Cardiac muscle cell (in vitro differentiated cells and primary cell): ENCODE data around the gene EIF3K. TPM values are rescaled to one million over a fixed set of nuclear protein-coding genes. Genes with fewer than 3 reads are reported as not detected.
A peak's percentile ranks its signal among the peaks of the same experiment; 100 is the strongest.

Experiments used
- DNase-seq, 2 donors: peaks; one replicate each; pipeline versions ENCODE4 v3.0.0 to v3.0.0-alpha.2; 2010 to 2017; ENCODE audit warnings: low read depth in 1 of 2, low spot score in 1 of 2
- H3K27ac ChIP-seq: fragments of 200-600 bp; sonication (generic); 2 replicates; pipeline ENCODE4 v1.5.1; 2016
- H3K27me3 ChIP-seq: fragments of 200-600 bp; sonication (generic); 2 replicates; pipeline ENCODE4 v1.6.0; 2016; ENCODE audit warnings: control low read depth
- H3K36me3 ChIP-seq: fragments of 200-600 bp; sonication (generic); 2 replicates; pipeline ENCODE4 v1.5.1; 2016; ENCODE audit warnings: control low read depth
- H3K4me1 ChIP-seq: fragments of 200-600 bp; sonication (generic); 2 replicates; pipeline ENCODE4 v1.8.1; 2017; ENCODE audit warnings: low read depth, mild to moderate bottlenecking, mixed run types
- H3K4me3 ChIP-seq: fragments of 200-600 bp; sonication (generic); 2 replicates; pipeline ENCODE4 v1.5.1; 2016; ENCODE audit warnings: mild to moderate bottlenecking
- H3K9me3 ChIP-seq: fragments of 200-600 bp; sonication (generic); 2 replicates; pipeline ENCODE4 v1.5.1; 2017; ENCODE audit warnings: low read depth, mild to moderate bottlenecking, control low read depth
- CTCF ChIP-seq: IDR thresholded peaks from 2 replicates; pipeline ENCODE4 v1.5.1; 2012; ENCODE audit warnings: low read depth, mild to moderate bottlenecking, low read length
- polyA plus RNA-seq: library from polyadenylated mRNA; unstranded; fragments of >200 nt; fragmentation: Nextera tagmentation; extraction: Ambion mirVana; gene quantifications from 2 replicates; pipeline ENCODE4 v1.2.1, GENCODE V29; 2016
- total RNA-seq: library from RNA; depleted of rRNA; stranded (reverse); fragments of >200 nt; gene quantifications from 2 replicates; pipeline ENCODE4 v1.2.3, GENCODE V29; 2016

Gene EIF3K
- total and polyA plus RNA-seq, 2 experiments from 2014 or later, result 455 to 504 TPM

DNA sequence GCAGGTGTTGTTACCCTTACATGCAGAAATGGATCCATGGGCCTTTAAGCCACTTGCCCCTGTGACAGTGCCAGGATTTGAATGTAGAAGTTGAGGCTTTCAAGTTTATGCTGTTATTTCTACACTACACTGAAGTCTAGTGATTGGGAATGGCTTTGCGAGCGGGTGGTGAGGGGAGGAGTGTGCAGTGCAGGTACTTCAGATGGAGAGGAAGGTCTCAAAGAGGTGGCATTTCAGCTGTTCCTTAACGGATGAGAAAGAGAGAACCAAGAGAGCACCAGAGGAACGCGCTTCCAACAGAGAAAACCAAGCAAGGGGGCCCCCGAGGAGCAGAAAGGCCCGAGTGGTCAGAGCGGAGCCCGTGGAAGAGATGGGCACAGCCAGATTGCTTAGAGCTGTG, 41.7 kb downstream of the EIF3K start:
- TF ChIP-seq CTCF, result no peak
- H3K27ac ChIP-seq, result peak overlapping the region; percentile 98
- no peak overlapping the region for H3K4me3 ChIP-seq
- H3K36me3 ChIP-seq, result peaks cover 4% of the 10 kb centered on the region
- DNase-seq, result no peak
- no peaks in the 10 kb centered on the region for H3K27me3 ChIP-seq
- peaks cover 83% of the 10 kb centered on the region for H3K4me1 ChIP-seq
- no peaks in the 10 kb centered on the region for H3K9me3 ChIP-seq

- no peak for TF ChIP-seq CTCF
- peaks cover 87% of the 10 kb centered on the region for H3K4me1 ChIP-seq
- H3K27ac ChIP-seq, result peak overlapping the region; percentile 98
- H3K36me3 ChIP-seq, result peaks cover 4% of the 10 kb centered on the region
- no peaks in the 10 kb centered on the region for H3K27me3 ChIP-seq
- H3K9me3 ChIP-seq, result no peaks in the 10 kb centered on the region
- no peak overlapping the region for H3K4me3 ChIP-seq
- DNase-seq, result no peak
Observed at GRCh38 chr19:38661136-38661535, 42.1 kb downstream of the EIF3K start.

- Histone ChIP-seq H3K4me3 (no peak overlapping the region), H3K27me3 (no peaks in the 10 kb centered on the region), H3K9me3 (no peaks in the 10 kb centered on the region), H3K4me1 (peaks cover 96% of the 10 kb centered on the region), H3K36me3 (peaks cover 4% of the 10 kb centered on the region), H3K27ac (peak overlapping the region; percentile 98)
- no peak for TF ChIP-seq CTCF
- DNase-seq, result no peak
Observed at GRCh38 chr19:38661996-38662395, 43.0 kb downstream of the EIF3K start.

DNA sequence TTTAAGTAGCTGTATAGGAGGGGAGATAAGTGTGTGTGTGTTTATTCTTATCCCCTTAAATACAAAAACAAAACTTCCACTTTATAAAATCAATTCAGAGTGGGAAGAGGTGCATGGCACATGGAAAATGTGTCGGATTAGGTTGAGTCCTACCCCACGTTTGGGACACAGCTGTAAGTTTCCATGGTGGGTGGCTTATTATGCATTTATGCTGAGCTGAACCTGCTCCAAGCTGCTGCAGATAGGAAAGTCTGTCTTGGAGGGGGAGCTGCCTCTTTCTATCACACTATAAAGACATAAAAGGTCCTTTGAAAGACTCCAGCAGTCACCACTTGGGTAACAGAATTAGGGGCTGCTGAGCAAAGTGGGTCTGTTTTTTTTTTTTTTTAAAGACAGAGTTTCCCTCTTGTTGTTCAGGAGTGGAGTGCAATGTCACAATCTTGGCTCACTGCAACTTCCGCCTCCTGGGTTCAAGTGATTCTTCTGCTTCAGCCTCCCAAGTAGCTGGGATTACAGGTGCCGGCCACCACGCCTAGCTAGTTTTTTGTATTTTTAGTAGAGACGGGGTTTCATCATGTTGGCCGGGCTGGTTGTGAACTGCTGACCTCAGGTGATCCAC, 43.7 kb downstream of the EIF3K start:
- Histone ChIP-seq H3K4me3 (no peak overlapping the region), H3K27me3 (no peaks in the 10 kb centered on the region), H3K4me1 (peaks cover 96% of the 10 kb centered on the region), H3K27ac (peak overlapping the region; percentile 98), H3K9me3 (no peaks in the 10 kb centered on the region), H3K36me3 (peaks cover 4% of the 10 kb centered on the region)
- TF ChIP-seq CTCF, result no peak
- DNase-seq, result no peak

- H3K4me1 ChIP-seq, result peaks cover 96% of the 10 kb centered on the region
- H3K9me3 ChIP-seq, result no peaks in the 10 kb centered on the region
- no peaks in the 10 kb centered on the region for H3K27me3 ChIP-seq
- no peak for TF ChIP-seq CTCF
- peak overlapping the region; percentile 98 for H3K27ac ChIP-seq
- H3K4me3 ChIP-seq, result no peak overlapping the region
- H3K36me3 ChIP-seq, result peaks cover 4% of the 10 kb centered on the region
- DNase-seq, result peak in 1 of 2 donors; percentile 49
Observed at GRCh38 chr19:38663156-38663651, 44.2 kb downstream of the EIF3K start.
